Endothelial cell of umbilical vein (primary cell): ENCODE measurements around the gene RNU5D-1. TPM values are rescaled to one million over a fixed set of nuclear protein-coding genes. Genes with fewer than 3 reads are reported as not detected.

Experiments
- BruUV-seq: library from RNA; stranded (reverse); fragments of 400-500 nt; replicated peaks from 2 replicates; lab custom pipeline; 2021; lab: Mats Ljungman, UMichigan
- CTCF ChIA-PET: fragments of 300-600, 350-600 bp; sonication (Branson Sonifier 250); formaldehyde crosslinking; loops from one replicate; lab custom pipeline; 2021; ENCODE audit warnings: antibody characterized with exemption, inconsistent platforms; lab: Charles Lee
- POLR2A ChIA-PET: fragments of 300-600, 350-600 bp; sonication (Branson Sonifier 250); formaldehyde crosslinking; loops from one replicate; lab custom pipeline; 2021; ENCODE audit warnings: antibody characterized with exemption, inconsistent platforms; lab: Charles Lee
- DNase-seq: peaks from one replicate; pipeline ENCODE4 v3.0.0-alpha.2; 2011; ENCODE audit warnings: low read depth, low spot score
- FAIRE-seq: peaks from 2 replicates; lab custom pipeline; 2011; peaks lifted over from hg19 to GRCh38; lab: Jason Lieb, UNC
- H2AFZ ChIP-seq: 2 replicates; pipeline ENCODE4 v1.6.0; 2012; ENCODE audit warnings: low read depth, low read length, control low read depth, inconsistent platforms
- H3K27ac ChIP-seq: 2 replicates; pipeline ENCODE4 v1.5.1; 2011; ENCODE audit warnings: low read depth, mild to moderate bottlenecking, control low read depth, low read length, moderate library complexity; ENCODE audit not compliant: insufficient read depth
- H3K27me3 ChIP-seq, 2 experiments: 2 replicates each; pipeline versions ENCODE4 v1.6.0 to v1.6.1; 2011; ENCODE audit warnings: low read length in 2 of 2, mixed read lengths in 1 of 2; ENCODE audit not compliant: control insufficient read depth in 2 of 2, insufficient read depth in 2 of 2
- H3K36me3 ChIP-seq, 2 experiments: 2 replicates in 1 of 2; 3 replicates in 1 of 2; pipeline ENCODE4 v1.5.1; 2011; ENCODE audit warnings: low read length in 2 of 2, mild to moderate bottlenecking in 1 of 2, moderate library complexity in 1 of 2; ENCODE audit not compliant: control insufficient read depth in 2 of 2, insufficient read depth in 2 of 2; ENCODE audit errors: extremely low read depth in 1 of 2
- H3K4me1 ChIP-seq: 3 replicates; pipeline ENCODE4 v1.5.1; 2011; ENCODE audit warnings: mild to moderate bottlenecking, low read length; ENCODE audit not compliant: control insufficient read depth, insufficient read depth; ENCODE audit errors: extremely low read depth
- H3K4me2 ChIP-seq: 2 replicates; pipeline ENCODE4 v1.6.1; 2011; ENCODE audit warnings: low read length, control low read depth, mixed read lengths; ENCODE audit not compliant: insufficient read depth
- H3K4me3 ChIP-seq, 3 experiments: fragments of 200-600 bp in 1 of 3; sonication (generic), shearing (Covaris generic) in 1 of 3; replicated peaks in 1 of 3; 2 replicates each; pipeline ENCODE4 v1.5.1; 2011 to 2016; ENCODE audit warnings: control low read depth in 3 of 3, low read length in 3 of 3, mild to moderate bottlenecking in 2 of 3, inconsistent platforms in 1 of 3, low read depth in 1 of 3, moderate library complexity in 1 of 3; ENCODE audit not compliant: insufficient read depth in 1 of 3
- H3K79me2 ChIP-seq: 2 replicates; pipeline ENCODE4 v1.6.0; 2012; ENCODE audit warnings: low read length, inconsistent platforms; ENCODE audit not compliant: control insufficient read depth, insufficient read depth
- H3K9ac ChIP-seq: replicated peaks from 2 replicates; pipeline ENCODE3; 2011; ENCODE audit warnings: low read length, control low read depth; ENCODE audit not compliant: insufficient read depth; ENCODE audit errors: extremely low read depth
- H3K9me1 ChIP-seq: replicated peaks from 3 replicates; pipeline ENCODE4 v1.6.0; 2011; ENCODE audit warnings: mild to moderate bottlenecking, low read length; ENCODE audit not compliant: control insufficient read depth, insufficient read depth; ENCODE audit errors: extremely low read depth
- H3K9me3 ChIP-seq: replicated peaks from 2 replicates; pipeline ENCODE4 v1.5.1; 2012; ENCODE audit warnings: low read length, inconsistent platforms; ENCODE audit not compliant: control insufficient read depth, insufficient read depth
- H4K20me1 ChIP-seq: replicated peaks from 2 replicates; pipeline ENCODE3; 2011; ENCODE audit warnings: mild to moderate bottlenecking, low read length; ENCODE audit not compliant: control insufficient read depth, insufficient read depth; ENCODE audit errors: extremely low read depth
- CTCF ChIP-seq, 2 donors: IDR thresholded peaks; 1 replicate in 1 of 2; 2 replicates in 1 of 2; pipeline ENCODE4 v1.5.1; 2011; ENCODE audit warnings: low read length in 2 of 2, mild to moderate bottlenecking in 2 of 2, moderate library complexity in 2 of 2, control low read depth in 1 of 2, inconsistent platforms in 1 of 2, low read depth in 1 of 2; ENCODE audit not compliant: insufficient read depth in 1 of 2; ENCODE audit errors: extremely low read depth in 1 of 2
- EZH2 ChIP-seq: IDR thresholded peaks from 2 replicates; pipeline ENCODE4 v1.6.1; 2012; ENCODE audit warnings: borderline replicate concordance, low read depth, mild to moderate bottlenecking, moderate library complexity, low read length, inconsistent platforms; ENCODE audit not compliant: severe bottlenecking
- FOS ChIP-seq: IDR thresholded peaks from 2 replicates; pipeline ENCODE4 v1.6.1; 2011; ENCODE audit warnings: mild to moderate bottlenecking, low read length, moderate library complexity, borderline replicate concordance; ENCODE audit not compliant: insufficient read depth
- GATA2 ChIP-seq: IDR thresholded peaks from 2 replicates; pipeline ENCODE4 v1.7.0; 2011; ENCODE audit warnings: low read depth, mild to moderate bottlenecking, moderate library complexity, mixed read lengths, low read length; ENCODE audit not compliant: insufficient read length, insufficient read depth
- JUN ChIP-seq: IDR thresholded peaks from 2 replicates; pipeline ENCODE4 v1.6.1; 2011; ENCODE audit warnings: borderline replicate concordance, low read depth; ENCODE audit not compliant: insufficient read length, insufficient read depth
- MAX ChIP-seq: IDR thresholded peaks from 2 replicates; pipeline ENCODE4 v1.6.1; 2011; ENCODE audit not compliant: insufficient read depth, insufficient read length
- MYC ChIP-seq: IDR thresholded peaks from one replicate; pipeline ENCODE4 v1.6.1; 2011; ENCODE audit warnings: mild to moderate bottlenecking, low read depth, low read length
- POLR2A ChIP-seq: IDR thresholded peaks from 2 replicates; pipeline ENCODE4 v1.6.1; 2012; ENCODE audit warnings: low read depth, mild to moderate bottlenecking, control low read depth, low read length
- POLR2AphosphoS5 ChIP-seq: IDR thresholded peaks from 2 replicates; pipeline ENCODE4 v1.6.1; 2012; ENCODE audit warnings: low read depth, mild to moderate bottlenecking, control low read depth, low read length, moderate library complexity; ENCODE audit not compliant: insufficient read depth
- dilution Hi-C: fragments of 300-500 bp; cut with MboI; formaldehyde crosslinking; loops from one replicate; pipeline ENCODE4 v1.15.0; 2019; ENCODE audit warnings: low sequenced_read_pairs; ENCODE audit not compliant: extremely low pct_ligation_motif_present
- intact Hi-C: fragments of 100-400 bp; cut with micrococcal nuclease; formaldehyde crosslinking; loops from one replicate; pipeline ENCODE4 v1.10.0; 2022
- polyA plus RNA-seq, 4 experiments: library from polyadenylated mRNA; depleted of rRNA in 3 of 4; stranded (reverse) in 3 of 4; unstranded in 1 of 4; fragments of >200 nt; gene quantifications; 2 replicates each; pipeline versions ENCODE4 v1.2.1 to v1.2.3, GENCODE V29; 2011 to 2012; ENCODE audit warnings: missing spikeins in 1 of 4
- total RNA-seq: library from RNA; stranded (reverse); gene quantifications from 2 replicates; pipeline ENCODE4 v1.2.3, GENCODE V29; 2021

Gene RNU5D-1
- total and polyA plus RNA-seq, 2 donors (not counting 3 experiments of a cell fraction or from before 2014, with no cell fraction given), result not detected

DNA sequence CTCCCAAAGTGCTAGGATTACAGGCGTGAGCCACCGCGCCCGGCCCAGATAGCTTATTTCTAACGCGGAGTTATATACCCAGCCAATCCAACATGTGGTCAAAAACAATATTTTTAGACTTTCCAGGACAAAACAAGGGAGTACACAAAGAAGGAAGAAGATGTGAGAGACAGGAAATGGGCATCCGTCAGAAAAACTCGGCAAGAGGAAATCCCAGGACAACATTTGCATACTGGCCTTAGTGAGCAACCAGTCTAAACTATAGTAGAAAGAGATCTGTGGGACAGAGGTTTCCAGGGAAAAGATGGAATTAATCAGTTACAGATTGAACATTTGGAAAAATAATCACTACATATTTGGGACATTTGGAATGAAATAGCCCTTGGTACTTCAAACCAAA, 45.1 kb downstream of the RNU5D-1 start:
- dilution Hi-C loops (no loop called here), intact Hi-C loops (no loop called here)
- TF ChIP-seq CTCF (IDR thresholded peaks at IDR 0.05; ENCODE audit: extremely low read depth in 1 of 2, insufficient read depth in 1 of 2, low read depth in 1 of 2, low read length in 2 of 2) (no peak), EZH2 (no peak), MAX (no peak), MYC (no peak), POLR2AphosphoS5 (no peak), POLR2A (no peak), FOS (no peak), JUN (no peak), GATA2 (no peak)
- Histone ChIP-seq H3K27me3 (peaks cover 0 to 7% of the 10 kb centered on the region in 2 experiments), H3K9ac (no peak overlapping the region), H3K36me3 (no peaks in the 10 kb centered on the region), H3K79me2 (no peaks in the 10 kb centered on the region), H3K4me2 (no peak overlapping the region), H3K4me1 (no peaks in the 10 kb centered on the region), H3K9me1 (no peaks in the 10 kb centered on the region), H3K9me3 (no peaks in the 10 kb centered on the region), H2AFZ (no peak overlapping the region), H3K27ac (no peak overlapping the region), H4K20me1 (no peaks in the 10 kb centered on the region), H3K4me3 (no peak overlapping the region)
- ChIA-PET POLR2A (no interaction called here), CTCF (interaction anchor here (0.9 to 1.0 kb wide), 2 partner anchors 13 to 33 kb away, joined by 3 read pairs; no protein-coding TSS in a partner anchor)
- DNase-seq (no peak), FAIRE-seq (no peak)
- no TSS peak for BruUV-seq
